ENCODE measurements around the gene PTCH1.

DNA sequence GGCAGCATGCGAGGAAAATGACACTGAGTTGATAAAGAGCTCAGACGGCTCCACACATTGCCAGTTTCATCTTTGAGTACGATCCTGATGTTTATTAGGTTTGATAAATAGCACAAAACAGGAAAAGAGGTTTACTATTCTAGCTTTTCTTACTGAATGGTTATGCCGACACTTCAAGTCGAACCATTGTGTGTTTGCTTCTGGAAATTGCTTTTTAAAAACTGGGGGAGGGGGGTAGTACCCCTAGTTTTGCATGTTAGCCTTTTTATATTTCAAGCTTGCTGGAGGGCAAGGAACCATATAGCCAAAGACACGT lies 5.2 kb downstream of the PTCH1 start:
- TF ChIP-seq POLR2A (IDR thresholded peaks at IDR 0.05) (no peak), CTCF (IDR thresholded peaks at IDR 0.05) (no peak)
